Thymus (tissue), 11 donors: ENCODE measurements around the gene SMU1. TPM values are rescaled to one million over a fixed set of nuclear protein-coding genes. Genes with fewer than 3 reads are reported as not detected.

Experiments used
- DNase-seq, 9 donors: peaks; one replicate each; pipeline ENCODE4 v3.0.0-alpha.2; 2013; ENCODE audit warnings: low spot score in 9 of 9, low read depth in 6 of 9, missing footprints in 1 of 9
- H3K27ac ChIP-seq, 2 donors: one replicate each; pipeline ENCODE4 v1.5.1; 2013; ENCODE audit warnings: control low read depth in 1 of 2, low read depth in 1 of 2, low read length in 1 of 2, mild to moderate bottlenecking in 1 of 2, moderate library complexity in 1 of 2
- H3K27me3 ChIP-seq, 2 donors: one replicate each; pipeline ENCODE4 v1.5.1; 2013; ENCODE audit warnings: low read length in 1 of 2; ENCODE audit not compliant: control insufficient read depth in 2 of 2, insufficient read depth in 1 of 2
- H3K36me3 ChIP-seq, 2 donors: one replicate each; pipeline ENCODE4 v1.5.1; 2013; ENCODE audit warnings: low read length in 1 of 2, mild to moderate bottlenecking in 1 of 2, moderate library complexity in 1 of 2; ENCODE audit not compliant: control insufficient read depth in 2 of 2, insufficient read depth in 2 of 2
- H3K4me1 ChIP-seq, 2 donors: one replicate each; pipeline ENCODE4 v1.5.1; 2013; ENCODE audit warnings: low read length in 2 of 2; ENCODE audit not compliant: control insufficient read depth in 2 of 2, insufficient read depth in 2 of 2
- H3K4me3 ChIP-seq, 2 donors: one replicate each; pipeline ENCODE4 v1.5.1; 2013; ENCODE audit warnings: low read length in 2 of 2, control low read depth in 1 of 2, mild to moderate bottlenecking in 1 of 2
- H3K9me3 ChIP-seq, 2 donors: one replicate each; pipeline ENCODE4 v1.5.1; 2013; ENCODE audit warnings: low read length in 1 of 2, mild to moderate bottlenecking in 1 of 2; ENCODE audit not compliant: control insufficient read depth in 2 of 2, insufficient read depth in 1 of 2
- WGBS: extraction: QIAGEN DNeasy Blood & Tissue Kit; methylation state at CpG from one replicate; pipeline ENCODE4 v1.1.7; 2013; 5-methylcytosine and 5-hydroxymethylcytosine counted together
- polyA plus RNA-seq: library from polyadenylated mRNA; stranded (reverse); fragments of 200-250 nt; gene quantifications from one replicate; pipeline ENCODE4 v1.2.3, GENCODE V29; 2013
- total RNA-seq: library from RNA; stranded (reverse); fragments of 120-200 nt; gene quantifications from one replicate; pipeline ENCODE4 v1.2.4, GENCODE V29; 2013
- donor health status: healthy.

SMU1 gene
- total and polyA plus RNA-seq, 2 donors: 14.9 to 27.3 TPM

DNA sequence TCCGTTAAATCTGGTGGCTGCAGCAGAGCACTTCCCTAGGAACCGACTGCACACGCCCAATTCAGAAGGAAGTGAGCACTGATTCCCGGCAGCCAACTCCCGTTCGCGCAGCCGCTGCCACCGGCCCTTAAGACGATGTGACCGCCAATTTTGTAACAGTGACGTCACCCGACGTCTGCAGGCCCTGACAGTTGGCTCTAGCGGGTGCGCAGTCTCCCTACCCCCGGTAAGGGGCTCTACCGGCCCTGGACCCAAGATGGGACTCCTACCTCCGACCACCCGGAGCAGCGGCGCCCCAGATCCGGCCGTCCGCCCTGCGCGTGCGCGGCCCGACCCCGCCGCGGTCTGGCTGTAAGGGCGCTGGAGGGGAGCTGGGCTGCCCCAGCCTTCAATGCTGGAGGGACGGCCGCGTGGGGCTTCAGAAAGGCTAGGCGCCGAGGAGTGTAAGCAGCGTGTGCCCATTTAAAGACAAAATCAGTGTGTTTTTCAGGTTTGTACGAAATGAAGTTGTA lies 32.3 kb downstream of the SMU1 start:
- H3K27ac ChIP-seq: peak overlapping the region; percentile 67 to 74
- WGBS: under 1% methylated on average over 41 of the region's 41 CpGs
- H3K4me1 ChIP-seq: peaks cover 3 to 7% of the 10 kb centered on the region in 2 donors
- peak in 8 of 9 donors; percentile 35 to 72 (median 38) for DNase-seq
- peak overlapping the region; percentile 53 to 56 for H3K4me3 ChIP-seq
- no peaks in the 10 kb centered on the region for H3K9me3 ChIP-seq
- H3K27me3 ChIP-seq: no peaks in the 10 kb centered on the region
- peaks cover 20 to 25% of the 10 kb centered on the region in 2 donors for H3K36me3 ChIP-seq

DNA sequence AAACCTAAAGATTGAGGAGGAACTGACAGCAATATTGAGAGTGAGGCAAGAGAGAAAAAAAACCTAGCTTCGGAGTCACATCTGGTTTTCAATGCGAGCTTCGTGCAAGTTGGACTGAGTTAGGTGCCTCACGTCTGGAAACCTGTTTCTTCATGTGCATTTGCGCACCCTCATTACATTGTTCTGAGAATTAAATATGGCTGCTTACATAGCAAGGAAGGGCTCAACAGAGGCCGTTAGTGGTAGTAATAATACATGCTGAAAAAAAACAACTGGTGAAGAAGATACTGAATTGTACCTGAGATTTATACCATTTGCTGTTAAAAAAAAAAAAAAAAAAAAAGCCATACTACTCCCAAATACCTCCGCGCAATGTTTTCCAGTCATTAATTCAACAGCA lies 32.8 kb downstream of the SMU1 start:
- H3K36me3 ChIP-seq: peaks cover 21 to 30% of the 10 kb centered on the region in 2 donors
- no peaks in the 10 kb centered on the region for H3K27me3 ChIP-seq
- peak overlapping the region; percentile 53 to 56 for H3K4me3 ChIP-seq
- peaks cover 3 to 7% of the 10 kb centered on the region in 2 donors for H3K4me1 ChIP-seq
- no peaks in the 10 kb centered on the region for H3K9me3 ChIP-seq
- WGBS: 55% methylated on average over 8 of the region's 8 CpGs
- H3K27ac ChIP-seq: peak overlapping the region; percentile 31 to 67
- DNase-seq: peak in 1 of 9 donors; percentile 20

DNA sequence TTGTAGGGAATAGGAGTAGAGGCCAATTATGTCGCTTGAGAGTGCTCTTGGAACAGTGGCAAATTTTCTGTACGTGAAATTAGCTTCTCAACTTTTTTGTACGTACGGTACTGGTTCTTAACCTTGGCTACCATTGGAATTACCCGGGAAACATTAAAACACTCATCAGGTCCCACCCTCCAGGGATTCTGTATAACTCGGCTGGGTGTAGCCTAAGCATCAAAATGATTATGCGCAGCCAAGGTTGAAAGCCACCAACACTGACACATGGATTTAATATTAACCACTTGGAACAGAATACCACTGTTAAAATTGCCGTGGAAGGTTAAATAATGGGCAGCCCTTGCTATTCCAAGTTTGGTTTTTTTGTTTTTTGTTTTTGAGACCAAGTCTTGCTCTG lies 34.0 kb downstream of the SMU1 start:
- Histone ChIP-seq H3K9me3 (no peaks in the 10 kb centered on the region), H3K27me3 (no peaks in the 10 kb centered on the region), H3K27ac (no peak overlapping the region), H3K4me1 (peaks cover 3 to 7% of the 10 kb centered on the region in 2 donors), H3K36me3 (peaks cover 29 to 42% of the 10 kb centered on the region in 2 donors), H3K4me3 (no peak overlapping the region)
- no peak for DNase-seq
- 98% methylated on average over 8 of the region's 8 CpGs for WGBS

DNA sequence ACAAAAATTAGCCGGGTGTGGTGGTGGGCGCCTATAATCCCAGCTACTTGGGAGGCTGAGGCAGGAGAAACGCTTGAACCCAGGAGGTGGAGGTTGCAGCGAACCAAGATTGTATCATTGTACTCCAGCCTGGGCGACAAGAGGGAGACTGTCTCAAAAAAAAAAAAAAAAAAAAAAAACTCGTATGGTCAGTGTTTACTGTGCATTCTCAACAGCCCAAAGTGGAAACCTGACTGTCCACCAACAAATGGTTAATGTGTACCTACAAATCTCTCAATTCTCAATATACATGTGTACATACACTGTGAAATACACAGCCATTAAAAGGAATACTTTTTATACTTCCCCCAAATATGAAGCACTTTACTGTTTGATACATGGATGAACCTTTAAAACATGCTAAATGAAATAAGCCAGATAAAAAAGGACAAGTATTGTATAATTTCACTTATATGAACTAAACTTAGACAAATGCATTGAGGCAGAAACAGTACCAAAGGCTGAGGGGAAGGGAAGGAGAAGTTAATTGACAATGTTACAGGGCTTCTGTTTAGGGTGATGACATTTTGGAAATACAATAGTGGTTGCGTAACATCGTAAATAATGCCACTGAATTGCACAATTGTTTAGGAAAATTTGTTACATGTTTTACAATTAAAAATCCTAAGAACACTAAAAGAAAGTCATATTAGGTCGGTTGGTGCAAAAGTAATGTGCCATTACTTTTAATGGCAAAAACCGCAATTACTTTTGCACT lies 34.9 kb downstream of the SMU1 start:
- no peak overlapping the region for H3K4me3 ChIP-seq
- 96% methylated on average over 10 of the region's 10 CpGs for WGBS
- peaks cover 3 to 7% of the 10 kb centered on the region in 2 donors for H3K4me1 ChIP-seq
- no peaks in the 10 kb centered on the region for H3K9me3 ChIP-seq
- peaks cover 31 to 48% of the 10 kb centered on the region in 2 donors for H3K36me3 ChIP-seq
- no peak overlapping the region for H3K27ac ChIP-seq
- no peaks in the 10 kb centered on the region for H3K27me3 ChIP-seq
- DNase-seq: no peak

DNA sequence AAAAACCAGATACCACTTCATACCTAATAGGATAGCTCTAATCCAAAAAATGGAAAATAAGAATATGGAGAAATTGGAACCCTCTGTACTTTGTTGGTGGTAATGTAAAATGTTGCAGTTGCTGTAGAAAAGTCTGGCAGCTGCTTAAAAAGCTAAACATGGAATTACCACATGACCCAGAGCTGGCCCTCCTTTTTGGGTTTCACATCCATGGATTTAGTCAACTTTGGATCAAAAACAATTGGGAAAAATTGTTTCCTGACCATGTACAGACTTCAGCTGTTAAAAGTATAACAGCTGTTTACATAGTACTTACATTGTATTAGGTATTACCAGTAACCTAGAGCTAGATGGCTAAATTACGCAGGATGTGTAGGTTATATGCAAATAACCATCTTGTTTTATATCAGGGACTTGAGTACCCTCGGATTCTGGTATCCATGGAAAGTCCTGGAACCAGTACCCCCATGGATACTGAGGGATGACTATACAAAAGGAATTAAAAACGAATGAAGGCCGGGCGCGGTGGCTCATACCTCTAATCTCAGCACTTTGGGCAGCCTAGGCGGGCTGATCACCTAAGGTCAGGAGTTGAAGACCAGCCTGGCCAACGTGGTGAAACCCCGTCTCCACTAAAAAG lies 35.6 kb downstream of the SMU1 start:
- H3K9me3 ChIP-seq: no peaks in the 10 kb centered on the region
- no peak for DNase-seq
- H3K4me1 ChIP-seq: peaks cover 3 to 7% of the 10 kb centered on the region in 2 donors
- no peak overlapping the region for H3K4me3 ChIP-seq
- H3K27me3 ChIP-seq: no peaks in the 10 kb centered on the region
- 99% methylated on average over 9 of the region's 9 CpGs for WGBS
- H3K36me3 ChIP-seq: peaks cover 34 to 51% of the 10 kb centered on the region in 2 donors
- no peak overlapping the region for H3K27ac ChIP-seq

DNA sequence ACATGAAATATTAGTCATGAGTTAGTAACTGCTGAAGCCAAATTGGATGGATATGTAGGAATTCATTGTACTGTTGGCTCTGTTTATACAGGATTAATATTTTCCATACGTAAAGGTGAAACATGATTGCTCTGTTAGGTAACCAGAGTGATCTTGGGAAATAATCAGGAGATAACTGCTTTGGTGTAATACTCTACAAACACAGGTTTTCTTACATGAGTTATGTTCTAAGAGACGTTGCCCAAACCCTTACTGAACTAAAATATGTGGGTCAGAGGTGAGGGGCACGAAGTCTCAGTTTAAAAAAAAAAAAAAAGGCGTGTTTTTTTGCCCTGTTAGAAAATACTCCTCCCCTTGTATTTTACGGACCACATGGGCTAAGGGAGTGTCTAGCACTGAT lies 43.6 kb downstream of the SMU1 start:
- Histone ChIP-seq H3K4me1 (peaks cover under 1 to 4% of the 10 kb centered on the region in 2 donors), H3K9me3 (no peaks in the 10 kb centered on the region), H3K27me3 (no peaks in the 10 kb centered on the region), H3K4me3 (no peak overlapping the region), H3K36me3 (peaks cover 43 to 97% of the 10 kb centered on the region in 2 donors), H3K27ac (no peak overlapping the region)
- 97% methylated on average over 5 of the region's 5 CpGs for WGBS
- DNase-seq: no peak

DNA sequence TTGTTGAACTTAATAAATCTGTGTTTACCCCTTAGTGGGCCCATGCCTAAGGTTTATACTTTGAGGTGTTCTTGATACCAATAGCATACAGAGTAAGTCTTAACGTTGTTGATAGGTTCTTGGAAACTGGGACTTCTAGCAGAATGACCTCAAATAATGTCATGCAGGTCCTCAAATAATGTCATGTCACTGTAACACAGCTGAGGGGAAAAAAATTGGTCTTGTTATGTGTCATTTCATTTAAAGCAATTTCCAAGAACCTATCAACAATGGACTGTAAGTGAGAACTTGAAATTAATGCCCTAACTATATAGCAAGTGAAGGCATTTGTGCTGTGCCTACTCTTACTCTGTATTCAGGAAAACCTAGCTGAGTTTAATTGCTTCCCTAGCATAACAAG lies 44.2 kb downstream of the SMU1 start:
- WGBS: 92% methylated on average over 1 of the region's 1 CpG
- Histone ChIP-seq H3K9me3 (no peaks in the 10 kb centered on the region), H3K36me3 (peaks cover 45 to 97% of the 10 kb centered on the region in 2 donors), H3K4me3 (no peak overlapping the region), H3K27me3 (no peaks in the 10 kb centered on the region), H3K4me1 (peaks cover 5 to 6% of the 10 kb centered on the region in 2 donors), H3K27ac (no peak overlapping the region)
- no peak for DNase-seq

DNA sequence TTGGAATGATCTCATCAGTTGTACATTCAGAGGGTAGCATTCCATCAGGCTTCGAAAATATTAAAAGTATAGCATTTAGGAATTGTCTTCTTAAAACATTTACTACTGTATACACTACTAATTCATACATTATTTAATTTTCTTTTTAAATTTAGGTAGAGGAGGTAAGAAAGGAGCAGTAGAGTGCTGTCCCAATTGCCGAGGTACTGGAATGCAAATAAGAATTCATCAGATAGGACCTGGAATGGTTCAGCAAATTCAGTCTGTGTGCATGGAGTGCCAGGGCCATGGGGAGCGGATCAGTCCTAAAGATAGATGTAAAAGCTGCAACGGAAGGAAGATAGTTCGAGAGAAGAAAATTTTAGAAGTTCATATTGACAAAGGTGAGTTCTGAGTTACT lies 46.2 kb downstream of the SMU1 start:
- no peak for DNase-seq
- no peak overlapping the region for H3K4me3 ChIP-seq
- H3K9me3 ChIP-seq: no peaks in the 10 kb centered on the region
- H3K36me3 ChIP-seq: peaks cover 34 to 85% of the 10 kb centered on the region in 2 donors
- H3K4me1 ChIP-seq: peaks cover 10 to 13% of the 10 kb centered on the region in 2 donors
- 97% methylated on average over 5 of the region's 5 CpGs for WGBS
- H3K27me3 ChIP-seq: no peaks in the 10 kb centered on the region
- H3K27ac ChIP-seq: no peak overlapping the region

DNA sequence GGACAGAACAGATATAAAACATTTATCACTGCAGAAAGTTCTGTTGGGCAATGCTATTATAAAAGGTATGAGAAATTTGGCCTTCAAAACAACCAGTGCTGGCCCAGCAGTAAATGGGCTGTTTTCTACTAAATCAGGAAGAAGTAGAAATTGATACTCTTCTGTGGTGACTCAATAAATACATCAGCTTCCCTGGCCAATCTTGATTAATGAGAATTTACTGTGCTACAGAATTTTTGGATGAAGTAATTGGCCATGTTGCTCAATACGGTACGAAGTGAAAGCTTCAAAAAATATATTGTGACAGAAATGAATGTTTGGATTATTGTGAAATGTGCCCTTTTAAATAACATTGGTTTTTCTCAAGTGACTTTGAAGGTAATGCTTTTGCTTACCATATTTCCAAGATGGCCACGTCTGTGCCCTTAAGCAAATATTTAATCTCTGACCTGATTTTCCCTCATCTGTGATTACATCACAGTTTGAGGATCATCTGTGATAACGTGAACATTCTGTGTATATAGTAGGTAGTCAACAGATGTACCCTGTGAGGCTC lies 47.2 kb downstream of the SMU1 start:
- Histone ChIP-seq H3K4me3 (no peak overlapping the region), H3K4me1 (peaks cover 11 to 15% of the 10 kb centered on the region in 2 donors), H3K9me3 (no peaks in the 10 kb centered on the region), H3K27ac (no peak overlapping the region), H3K27me3 (no peaks in the 10 kb centered on the region), H3K36me3 (peaks cover 26 to 75% of the 10 kb centered on the region in 2 donors)
- 89% methylated on average over 4 of the region's 4 CpGs for WGBS
- no peak for DNase-seq
